Endometrial microvascular endothelial cells (primary cell): Measurements from ENCODE around the gene SYNGR3. TPM values are rescaled to one million over a fixed set of nuclear protein-coding genes. Genes with fewer than 3 reads are reported as not detected.

Experiments
- in situ Hi-C: cut with HindIII; loops from 2 replicates; pipeline ENCODE4 v1.10.0; 2017; ENCODE audit warnings: low sequenced_read_pairs, low pct_unique_long_range_greater_than_20kb; ENCODE audit errors: inconsistent ontology term
- total RNA-seq: library from RNA; depleted of rRNA; stranded (reverse); fragments of >200 nt; gene quantifications from one replicate; pipeline ENCODE4 v1.2.3, GENCODE V29; 2015; ENCODE audit errors: inconsistent ontology term

The SYNGR3 gene
- total RNA-seq, 1 donor from 2014 or later, result not detected

- in situ Hi-C loops, result loop anchor here (25.0 kb wide), 1 partner anchor 127 kb away; the partner anchor contains the start of gene TRAF7
These were observed 45.1 kb downstream of the SYNGR3 start for GRCh38 chr16:2034696-2035430.

GRCh38 chr16:2035431-2036199 lies 45.8 kb downstream of the SYNGR3 start:
- in situ Hi-C loops, result loop anchor here (25.0 kb wide), 1 partner anchor 127 kb away; the partner anchor contains the start of gene TRAF7

- in situ Hi-C loops, result loop anchor here (25.0 kb wide), 1 partner anchor 126 kb away; the partner anchor contains the start of gene TRAF7
These were observed 46.6 kb downstream of the SYNGR3 start for GRCh38 chr16:2036200-2036966.

- in situ Hi-C loops, result loop anchor here (25.0 kb wide), 1 partner anchor 125 kb away; the partner anchor contains the start of gene TRAF7
These were observed 47.3 kb downstream of the SYNGR3 start for GRCh38 chr16:2037115-2037514.

- in situ Hi-C loops, result loop anchor here (25.0 kb wide), 1 partner anchor 124 kb away; the partner anchor contains the start of gene TRAF7
These were observed 48.0 kb downstream of the SYNGR3 start for GRCh38 chr16:2037647-2038381.

- in situ Hi-C loops, result loop anchor here (25.0 kb wide), 1 partner anchor 124 kb away; the partner anchor contains the start of gene TRAF7
These were observed 48.8 kb downstream of the SYNGR3 start for GRCh38 chr16:2038382-2039231.

- in situ Hi-C loops, result loop anchor here (25.0 kb wide), 1 partner anchor 123 kb away; the partner anchor contains the start of gene TRAF7
These were observed 49.7 kb downstream of the SYNGR3 start for GRCh38 chr16:2039274-2040031.

- in situ Hi-C loops, result loop anchor here (25.0 kb wide), 1 partner anchor 122 kb away; the partner anchor contains the start of gene TRAF7
These were observed 50.4 kb downstream of the SYNGR3 start for GRCh38 chr16:2040041-2040786.

- in situ Hi-C loops, result loop anchor here (25.0 kb wide), 1 partner anchor 121 kb away; the partner anchor contains the start of gene TRAF7
These were observed 51.2 kb downstream of the SYNGR3 start for GRCh38 chr16:2040787-2041522.

- in situ Hi-C loops, result loop anchor here (25.0 kb wide), 1 partner anchor 120 kb away; the partner anchor contains the start of gene TRAF7
These were observed 52.6 kb downstream of the SYNGR3 start for GRCh38 chr16:2042171-2042985.

- in situ Hi-C loops, result loop anchor here (25.0 kb wide), 1 partner anchor 119 kb away; the partner anchor contains the start of gene TRAF7
These were observed 53.4 kb downstream of the SYNGR3 start for GRCh38 chr16:2042986-2043666.
